Progenitor cell of endocrine pancreas (in vitro differentiated cells): Measurements from ENCODE around the gene HSF2BP. TPM values are rescaled to one million over a fixed set of nuclear protein-coding genes. Genes with fewer than 3 reads are reported as not detected.

Source experiments
- DNase-seq: peaks from one replicate; pipeline ENCODE4 v3.0.0; 2021; ENCODE audit warnings: low spot score; ENCODE audit not compliant: unreplicated experiment
- H3K27ac Mint-ChIP-seq: 2 replicates; pipeline ENCODE4 v1.8.0; 2021; ENCODE audit warnings: mild to moderate bottlenecking, moderate library complexity, mixed read lengths
- H3K27me3 Mint-ChIP-seq: 2 replicates; pipeline ENCODE4 v1.8.0; 2021; ENCODE audit warnings: mixed read lengths
- H3K36me3 Mint-ChIP-seq: 2 replicates; pipeline ENCODE4 v1.8.0; 2022; ENCODE audit warnings: mixed read lengths; ENCODE audit not compliant: insufficient read depth
- H3K4me1 Mint-ChIP-seq: 2 replicates; pipeline ENCODE4 v1.8.0; 2021; ENCODE audit warnings: low read depth, mixed read lengths
- H3K4me3 Mint-ChIP-seq: 2 replicates; pipeline ENCODE4 v1.8.0; 2021; ENCODE audit warnings: low read depth, mild to moderate bottlenecking, moderate library complexity, mixed read lengths
- H3K9me3 Mint-ChIP-seq: 2 replicates; pipeline ENCODE4 v1.8.0; 2021; ENCODE audit warnings: low read depth, mixed read lengths
- CTCF ChIP-seq: fragments of 200-600 bp; sonication (generic); IDR thresholded peaks from one replicate; pipeline ENCODE4 v1.5.0; 2021; ENCODE audit warnings: antibody characterized with exemption, mild to moderate bottlenecking; ENCODE audit not compliant: unreplicated experiment
- total RNA-seq: library from RNA; stranded (reverse); gene quantifications from 2 replicates; pipeline ENCODE4 v1.2.1, GENCODE V29; 2021

The HSF2BP gene
- total RNA-seq, 1 donor from 2014 or later = 2.0 TPM

- Mint-ChIP-seq H3K4me3 (no peak overlapping the region), H3K9me3 (no peaks in the 10 kb centered on the region), H3K27me3 (no peaks in the 10 kb centered on the region), H3K36me3 (peaks cover 15% of the 10 kb centered on the region), H3K4me1 (peaks cover 20% of the 10 kb centered on the region), H3K27ac (no peak overlapping the region)
- DNase-seq = no peak
- no peak for TF ChIP-seq CTCF
These were observed 3.0 kb upstream of the HSF2BP start for GRCh38 chr21:43662286-43662685.

GRCh38 chr21:43658769-43659135 is 536 bp downstream of the HSF2BP start:
- H3K9me3 Mint-ChIP-seq = no peaks in the 10 kb centered on the region
- peaks cover 20% of the 10 kb centered on the region for H3K4me1 Mint-ChIP-seq
- peak overlapping the region; percentile 57 for H3K4me3 Mint-ChIP-seq
- H3K27me3 Mint-ChIP-seq = no peaks in the 10 kb centered on the region
- peaks cover 2% of the 10 kb centered on the region for H3K36me3 Mint-ChIP-seq
- no peak for TF ChIP-seq CTCF
- no peak for DNase-seq
- peak overlapping the region; percentile 92 for H3K27ac Mint-ChIP-seq

- H3K27ac Mint-ChIP-seq = no peak overlapping the region
- H3K27me3 Mint-ChIP-seq = no peaks in the 10 kb centered on the region
- no peaks in the 10 kb centered on the region for H3K9me3 Mint-ChIP-seq
- peaks cover 20% of the 10 kb centered on the region for H3K4me1 Mint-ChIP-seq
- no peak for TF ChIP-seq CTCF
- no peak for DNase-seq
- peaks cover 2% of the 10 kb centered on the region for H3K36me3 Mint-ChIP-seq
- H3K4me3 Mint-ChIP-seq = peak overlapping the region; percentile 18
These were observed 1.1 kb downstream of the HSF2BP start for GRCh38 chr21:43658088-43658741.

GRCh38 chr21:43657355-43658087 is 1.8 kb downstream of the HSF2BP start:
- H3K27ac Mint-ChIP-seq = peak overlapping the region; percentile 78
- no peaks in the 10 kb centered on the region for H3K27me3 Mint-ChIP-seq
- no peak for DNase-seq
- no peak for TF ChIP-seq CTCF
- peaks cover 2% of the 10 kb centered on the region for H3K36me3 Mint-ChIP-seq
- H3K4me3 Mint-ChIP-seq = peak overlapping the region; percentile 7
- H3K9me3 Mint-ChIP-seq = no peaks in the 10 kb centered on the region
- peaks cover 20% of the 10 kb centered on the region for H3K4me1 Mint-ChIP-seq

- Mint-ChIP-seq H3K27me3 (no peaks in the 10 kb centered on the region), H3K36me3 (no peaks in the 10 kb centered on the region), H3K4me1 (peaks cover 2% of the 10 kb centered on the region), H3K9me3 (no peaks in the 10 kb centered on the region), H3K4me3 (no peak overlapping the region), H3K27ac (no peak overlapping the region)
- no peak for TF ChIP-seq CTCF
- DNase-seq = no peak
These were observed 4.3 kb downstream of the HSF2BP start for GRCh38 chr21:43654806-43655489.
